Effector memory CD8-positive, alpha-beta T cell (primary cell): Measurements from ENCODE around the gene GTF2F1.
"Not testable (repeated sequence)": the region's sequence is repeated elsewhere in the genome, so short reads cannot be mapped to it uniquely, and the experiment has no call there.

Experiments
- ATAC-seq: fragments of 150-1000 bp; cut with Tn5 transposase; replicated peaks from 2 replicates; pipeline ENCODE4 v1.10.0; 2021; ENCODE audit warnings: mild to moderate bottlenecking, moderate library complexity
- DNase-seq, 3 experiments: peaks; one replicate each; pipeline ENCODE4 v3.0.0; 2021
- H3K27ac Mint-ChIP-seq, 2 donors: one replicate each; pipeline ENCODE4 v1.8.0; 2022; ENCODE audit warnings: mild to moderate bottlenecking in 2 of 2, mixed read lengths in 2 of 2, moderate library complexity in 2 of 2
- H3K27me3 Mint-ChIP-seq, 2 donors: one replicate each; pipeline ENCODE4 v1.8.0; 2022; ENCODE audit warnings: mixed read lengths in 2 of 2
- H3K36me3 Mint-ChIP-seq: one replicate; pipeline ENCODE4 v1.8.0; 2022; ENCODE audit warnings: mild to moderate bottlenecking, moderate library complexity, mixed read lengths; ENCODE audit not compliant: insufficient read depth
- H3K4me1 Mint-ChIP-seq, 2 donors: one replicate each; pipeline ENCODE4 v1.8.0; 2022; ENCODE audit warnings: low read depth in 2 of 2, mixed read lengths in 2 of 2
- H3K4me3 Mint-ChIP-seq, 2 donors: one replicate each; pipeline ENCODE4 v1.8.0; 2022; ENCODE audit warnings: mild to moderate bottlenecking in 2 of 2, mixed read lengths in 2 of 2, moderate library complexity in 2 of 2
- H3K9me3 Mint-ChIP-seq, 2 donors: one replicate each; pipeline ENCODE4 v1.8.0; 2022; ENCODE audit warnings: mixed read lengths in 2 of 2

GTF2F1 gene

DNA sequence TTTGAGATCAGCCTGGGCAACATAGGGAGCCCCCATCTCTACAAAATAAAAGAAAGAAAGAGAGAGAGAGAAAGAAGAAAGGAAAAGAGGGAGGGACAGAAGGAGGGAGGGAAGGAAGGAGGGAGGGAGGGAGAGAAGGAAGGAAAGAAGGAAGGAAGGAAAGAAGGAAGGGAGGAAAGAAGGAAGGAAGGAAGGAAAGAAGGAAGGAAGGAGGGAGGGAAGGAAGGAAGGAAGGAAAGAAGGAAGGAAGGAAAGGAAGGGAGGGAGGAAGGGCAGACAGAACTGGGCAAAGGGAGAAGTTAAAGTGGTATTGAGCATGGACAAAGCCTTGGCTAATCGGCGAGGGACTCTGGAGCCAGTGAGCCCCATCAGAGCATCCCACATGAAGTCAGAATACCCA, 43.7 kb downstream of the GTF2F1 start:
- H3K27ac Mint-ChIP-seq, result peak overlapping the region in 1 of 2 donors; percentile 28
- not testable (repeated sequence) for DNase-seq, H3K4me1 Mint-ChIP-seq, H3K27me3 Mint-ChIP-seq, H3K9me3 Mint-ChIP-seq, H3K36me3 Mint-ChIP-seq, ATAC-seq, H3K4me3 Mint-ChIP-seq

DNA sequence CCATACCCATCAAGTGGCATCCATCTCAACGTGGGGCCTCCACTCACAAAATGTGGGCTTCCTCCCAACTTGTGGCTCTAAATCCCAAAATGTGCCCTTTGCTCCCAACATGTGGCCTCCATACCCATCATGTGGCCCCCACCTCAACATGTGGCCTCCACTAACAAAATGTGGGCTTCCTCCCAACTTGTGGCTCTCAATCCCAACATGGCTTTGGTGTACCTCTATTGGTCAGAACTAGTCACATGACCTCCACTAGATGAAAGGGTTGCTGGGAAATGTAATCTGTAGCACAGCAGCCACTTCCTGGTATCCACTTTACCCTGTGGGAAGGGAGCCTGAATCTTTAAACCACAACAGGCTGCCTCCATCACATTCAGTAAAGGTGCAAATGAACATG, 49.5 kb downstream of the GTF2F1 start:
- ATAC-seq (no peak), DNase-seq (no peak)
- Mint-ChIP-seq H3K4me3 (no peak overlapping the region), H3K9me3 (no peaks in the 10 kb centered on the region), H3K27ac (no peak overlapping the region), H3K36me3 (no peaks in the 10 kb centered on the region), H3K4me1 (no peaks in the 10 kb centered on the region), H3K27me3 (no peaks in the 10 kb centered on the region)

DNA sequence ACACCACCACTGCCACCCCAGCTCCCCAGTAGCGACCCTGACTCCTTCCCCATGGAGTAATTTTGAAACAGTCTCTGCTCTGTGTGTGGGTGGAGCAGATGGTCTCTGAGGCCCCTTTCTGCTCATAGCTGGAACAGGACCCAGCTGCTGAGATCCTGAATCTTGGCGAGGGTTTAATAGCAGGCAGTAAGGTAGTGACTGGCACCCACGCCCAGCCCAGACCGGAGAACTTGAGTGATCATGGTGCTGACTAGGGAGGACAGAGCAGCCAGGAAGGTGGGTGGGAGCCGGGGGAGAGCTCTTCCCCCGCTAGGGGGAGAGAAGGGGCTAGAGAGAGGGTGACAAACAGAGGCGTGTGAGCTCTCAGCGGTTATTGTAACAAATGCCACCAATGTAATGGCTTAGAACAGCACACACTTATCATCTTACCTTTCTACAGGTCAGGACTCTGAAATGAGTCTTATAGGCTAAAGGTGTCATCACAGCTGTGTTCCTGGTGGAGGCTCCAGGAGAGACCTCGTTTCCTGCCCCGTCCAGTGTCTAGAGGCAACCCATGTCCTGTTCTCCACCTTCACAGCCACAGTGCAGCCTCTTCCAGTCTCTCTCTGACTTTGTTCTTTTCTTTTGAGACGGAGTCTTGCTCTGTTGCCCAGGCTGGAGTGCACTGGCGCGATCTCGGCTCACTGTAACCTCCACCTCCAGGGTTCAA, 52.3 kb downstream of the GTF2F1 start:
- Mint-ChIP-seq H3K36me3 (no peaks in the 10 kb centered on the region), H3K4me1 (no peaks in the 10 kb centered on the region)

DNA sequence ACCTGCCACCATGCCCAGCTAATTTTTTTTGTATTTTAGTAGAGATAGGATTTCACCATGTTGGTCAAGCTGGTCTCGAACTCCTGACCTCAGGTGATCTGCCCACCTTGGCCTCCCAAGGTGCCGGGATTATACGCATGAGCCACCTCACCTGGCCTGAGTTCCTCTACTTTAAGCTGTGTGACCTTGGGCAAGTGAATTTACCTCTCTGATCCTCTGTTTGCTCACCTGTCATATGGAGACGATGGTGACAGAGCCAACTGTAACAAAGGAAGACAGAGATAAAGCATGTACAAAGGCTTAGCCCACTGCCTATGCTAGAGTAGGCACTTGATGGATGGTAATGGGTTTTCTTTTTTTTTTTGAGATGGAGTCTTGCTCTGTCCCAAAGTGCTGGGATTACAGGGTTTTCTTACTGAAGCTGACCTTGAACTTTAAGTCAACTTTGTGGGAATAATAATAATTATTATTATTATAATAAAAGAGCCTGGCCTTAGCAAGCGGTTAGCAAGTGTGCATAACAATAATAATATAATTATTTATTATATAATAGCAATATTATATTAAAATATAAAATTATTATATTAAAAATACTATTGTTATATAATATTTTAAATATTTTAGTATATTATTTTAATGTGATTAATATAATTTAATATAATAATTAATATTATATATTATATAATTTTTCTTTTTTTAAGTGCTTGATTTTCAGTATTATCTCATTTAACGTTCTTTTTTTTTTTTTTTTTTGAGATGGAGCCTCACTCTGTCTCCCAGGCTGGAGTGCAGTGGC, 58.3 kb downstream of the GTF2F1 start:
- Mint-ChIP-seq H3K36me3 (no peaks in the 10 kb centered on the region), H3K4me3 (no peak overlapping the region), H3K4me1 (no peaks in the 10 kb centered on the region), H3K27me3 (no peaks in the 10 kb centered on the region), H3K27ac (no peak overlapping the region), H3K9me3 (no peaks in the 10 kb centered on the region)
- no peak for ATAC-seq
- no peak for DNase-seq

More for the DNA sequence above, 52.3 kb downstream of the GTF2F1 start:
- Mint-ChIP-seq H3K9me3 (no peaks in the 10 kb centered on the region), H3K27ac (no peak overlapping the region), H3K4me3 (no peak overlapping the region), H3K27me3 (no peaks in the 10 kb centered on the region)
- DNase-seq (no peak), ATAC-seq (no peak)

DNA sequence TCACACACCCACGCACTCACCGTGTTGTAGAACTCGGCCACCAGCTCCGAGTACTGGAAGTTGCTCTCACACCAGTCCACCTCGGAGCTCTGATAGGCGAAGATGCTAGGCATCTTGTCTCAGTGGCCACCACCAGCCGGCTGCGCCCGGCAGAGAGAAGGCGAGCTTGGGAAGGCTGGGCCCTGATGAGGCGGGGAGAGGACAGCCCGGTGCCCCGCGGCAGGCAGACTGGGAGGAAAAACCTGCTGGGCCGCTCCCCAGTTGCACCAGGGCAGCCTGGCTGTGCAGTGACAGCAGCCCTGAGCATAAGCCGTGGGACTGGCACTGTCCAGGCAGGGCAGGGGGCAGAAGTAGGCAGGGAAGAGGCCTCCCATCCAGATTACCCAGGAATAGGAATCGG, 59.5 kb downstream of the GTF2F1 start, which contains the start of gene ACER1:
TSS of gene ACER1 (minus strand) at position 174 of the 400 bp plus-strand sequence. CDS start at position 113, 61 bp downstream.
- H3K36me3 Mint-ChIP-seq, result no peaks in the 10 kb centered on the region
- no peaks in the 10 kb centered on the region for H3K4me1 Mint-ChIP-seq
- no peaks in the 10 kb centered on the region for H3K27me3 Mint-ChIP-seq
- DNase-seq (no peak), ATAC-seq (no peak)
- H3K27ac Mint-ChIP-seq, result no peak within 1 kb of the TSS
- no peaks in the 10 kb centered on the region for H3K9me3 Mint-ChIP-seq
- no peak within 1 kb of the TSS for H3K4me3 Mint-ChIP-seq
